Suprapubic skin (tissue), 4 donors: ENCODE data around the gene C17orf75. TPM values are rescaled to one million over a fixed set of nuclear protein-coding genes. Genes with fewer than 3 reads are reported as not detected.

ENCODE experiments used
- DNase-seq, 2 donors: peaks; one replicate each; pipeline ENCODE4 v3.0.0-alpha.2; 2019; ENCODE audit warnings: low spot score in 2 of 2
- H3K27ac ChIP-seq: fragments of 200-600 bp; sonication (generic); one replicate; pipeline ENCODE4 v1.5.1; 2019
- H3K27me3 ChIP-seq: fragments of 200-600 bp; sonication (generic); one replicate; pipeline ENCODE4 v1.5.1; 2019
- H3K36me3 ChIP-seq: fragments of 200-600 bp; sonication (generic); one replicate; pipeline ENCODE4 v1.5.1; 2019
- H3K4me1 ChIP-seq: fragments of 200-600 bp; sonication (generic); one replicate; pipeline ENCODE4 v1.5.1; 2019
- H3K4me3 ChIP-seq: fragments of 200-600 bp; sonication (generic); one replicate; pipeline ENCODE4 v1.5.1; 2019; ENCODE audit warnings: mild to moderate bottlenecking
- H3K9me3 ChIP-seq: fragments of 200-600 bp; sonication (generic); one replicate; pipeline ENCODE4 v1.5.1; 2019
- CTCF ChIP-seq, 2 donors: fragments of 200-600 bp in 1 of 2; fragments of 450-650 bp in 1 of 2; sonication (generic) in 1 of 2; IDR thresholded peaks; one replicate each; pipeline ENCODE4 v1.5.1; 2016 to 2019; ENCODE audit warnings: antibody characterized with exemption in 2 of 2, mild to moderate bottlenecking in 1 of 2, moderate library complexity in 1 of 2
- EP300 ChIP-seq: sonication (generic); formaldehyde crosslinking; IDR thresholded peaks from one replicate; pipeline ENCODE4 v1.6.1; 2017; ENCODE audit warnings: antibody characterized with exemption
- POLR2A ChIP-seq, 2 donors: fragments of 450-650 bp; IDR thresholded peaks; one replicate each; pipeline ENCODE4 v1.6.1; 2017; ENCODE audit warnings: antibody characterized with exemption in 2 of 2, mild to moderate bottlenecking in 2 of 2, moderate library complexity in 2 of 2
- POLR2AphosphoS5 ChIP-seq, 3 donors: sonication (generic); formaldehyde crosslinking; IDR thresholded peaks; one replicate each; pipeline ENCODE4 v1.6.1; 2017; ENCODE audit warnings: antibody characterized with exemption in 3 of 3
- WGBS: methylation state at CpG from one replicate; pipeline ENCODE4 v1.1.5; 2018; 5-methylcytosine and 5-hydroxymethylcytosine counted together
- total RNA-seq, 4 donors: library from RNA; depleted of rRNA; stranded (reverse); fragments of >200 nt; gene quantifications; one replicate each; pipeline ENCODE4 v1.1.0, GENCODE V29; 2016

Gene C17orf75
- total RNA-seq, 4 donors from 2014 or later: 4.1 to 12.4 (median 8.3) TPM

DNA sequence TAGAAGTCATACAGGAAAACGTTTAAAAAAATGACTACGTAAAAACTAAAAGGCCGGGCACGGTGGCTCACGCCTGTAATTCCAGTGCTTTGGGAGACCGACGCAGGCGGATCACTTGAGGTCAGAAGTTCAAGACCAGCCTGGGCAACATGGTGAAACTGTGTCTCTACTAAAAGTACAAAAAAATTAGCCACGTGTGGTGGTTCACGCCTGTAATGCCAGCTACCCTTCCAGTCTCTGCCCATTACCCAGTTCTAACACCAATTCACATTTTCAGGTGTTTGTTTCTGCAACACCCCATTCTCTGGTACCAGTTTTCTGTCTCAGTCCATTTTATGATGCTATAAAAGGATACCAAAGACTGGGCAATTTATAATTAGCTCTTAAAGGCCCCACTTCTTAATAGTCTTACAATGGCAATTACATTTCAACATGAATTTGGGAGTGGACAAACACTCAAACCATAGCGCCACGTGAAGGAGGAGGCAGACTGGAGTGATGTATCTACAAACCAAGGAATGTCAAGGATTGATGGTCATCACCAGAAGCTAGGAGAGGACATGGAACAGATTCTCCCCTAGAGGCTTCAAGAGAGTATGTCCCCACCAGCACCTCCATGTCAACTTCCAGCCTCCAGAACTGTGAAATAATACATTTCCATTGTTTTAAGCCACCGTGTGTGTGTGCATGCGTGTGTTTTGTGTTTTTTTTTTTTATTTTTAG is 791 bp upstream of the C17orf75 start:
- Histone ChIP-seq H3K4me1 (peaks cover 20% of the 10 kb centered on the region), H3K9me3 (no peaks in the 10 kb centered on the region), H3K36me3 (peaks cover 6% of the 10 kb centered on the region), H3K27ac (peak overlapping the region; percentile 79), H3K27me3 (no peaks in the 10 kb centered on the region), H3K4me3 (peak overlapping the region; percentile 65)
- WGBS: 48% methylated on average over 14 of the region's 14 CpGs
- no peak for DNase-seq
- TF ChIP-seq POLR2AphosphoS5 (IDR thresholded peaks at IDR 0.05) (no peak), EP300 (no peak), POLR2A (IDR thresholded peaks at IDR 0.05) (no peak), CTCF (IDR thresholded peaks at IDR 0.05) (no peak)

- Histone ChIP-seq H3K36me3 (peaks cover 20% of the 10 kb centered on the region), H3K27ac (peak overlapping the region; percentile 79), H3K9me3 (no peaks in the 10 kb centered on the region), H3K4me1 (peaks cover 20% of the 10 kb centered on the region), H3K27me3 (no peaks in the 10 kb centered on the region), H3K4me3 (peak overlapping the region; percentile 65)
- no peak for TF ChIP-seq POLR2AphosphoS5 (IDR thresholded peaks at IDR 0.05)
- TF ChIP-seq EP300: no peak
- no peak for TF ChIP-seq CTCF (IDR thresholded peaks at IDR 0.05)
- no peak for TF ChIP-seq POLR2A (IDR thresholded peaks at IDR 0.05)
- no peak for DNase-seq
- WGBS: 2% methylated on average over 13 of the region's 13 CpGs
Measured at GRCh38 chr17:32341141-32341856, 674 bp downstream of the C17orf75 start.

DNA sequence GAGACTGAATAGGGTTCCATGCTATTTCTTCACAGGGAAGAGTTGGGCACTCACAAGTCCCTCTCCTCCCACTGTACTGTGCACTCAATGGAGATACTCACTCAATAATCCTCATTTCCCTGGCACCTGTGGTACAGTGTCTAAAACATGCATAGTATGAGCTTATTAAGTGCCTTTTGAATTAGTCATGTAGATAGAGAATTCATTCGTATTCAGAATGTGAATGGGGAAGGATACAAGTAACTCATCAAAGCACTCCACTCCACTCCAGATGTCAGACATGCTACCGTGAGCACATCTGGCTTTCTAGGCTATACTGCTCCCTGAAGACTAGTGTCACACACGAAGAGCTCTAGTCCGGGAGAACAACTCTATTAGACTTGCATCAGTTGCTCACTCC is 6.3 kb downstream of the C17orf75 start:
- WGBS: 52% methylated on average over 4 of the region's 4 CpGs
- no peak for DNase-seq
- peaks cover 48% of the 10 kb centered on the region for H3K36me3 ChIP-seq

DNA sequence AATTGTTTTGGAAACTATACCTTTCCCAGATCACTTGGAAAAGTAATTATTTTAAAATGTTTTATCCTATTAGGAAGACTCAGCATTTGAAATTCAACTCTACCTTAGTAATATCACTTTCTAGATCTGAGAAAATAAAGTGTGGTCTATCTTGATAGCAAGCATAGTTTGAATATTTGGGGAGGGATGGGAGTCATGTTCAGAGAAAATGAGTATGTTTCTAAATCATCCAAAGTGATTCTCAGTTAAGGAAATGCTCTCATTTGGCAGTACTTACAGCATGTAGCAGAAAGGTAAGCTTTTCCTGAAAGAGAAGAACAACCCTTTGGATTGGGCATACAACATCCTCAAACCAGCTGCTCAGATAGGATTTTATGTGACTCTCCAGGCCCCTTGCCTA is 6.9 kb downstream of the C17orf75 start:
- H3K4me3 ChIP-seq: no peak overlapping the region
- no peak for TF ChIP-seq CTCF (IDR thresholded peaks at IDR 0.05)
- TF ChIP-seq EP300: no peak
- TF ChIP-seq POLR2AphosphoS5 (IDR thresholded peaks at IDR 0.05): no peak
- no peak for TF ChIP-seq POLR2A (IDR thresholded peaks at IDR 0.05)
- no peaks in the 10 kb centered on the region for H3K27me3 ChIP-seq
- H3K27ac ChIP-seq: no peak overlapping the region
- H3K36me3 ChIP-seq: peaks cover 48% of the 10 kb centered on the region
- no peak for DNase-seq
- H3K4me1 ChIP-seq: no peaks in the 10 kb centered on the region
- no peaks in the 10 kb centered on the region for H3K9me3 ChIP-seq

More for the DNA sequence above, 6.3 kb downstream of the C17orf75 start:
- Histone ChIP-seq H3K4me1 (no peaks in the 10 kb centered on the region), H3K9me3 (no peaks in the 10 kb centered on the region), H3K27me3 (no peaks in the 10 kb centered on the region), H3K4me3 (no peak overlapping the region), H3K27ac (no peak overlapping the region)
- TF ChIP-seq POLR2A (IDR thresholded peaks at IDR 0.05) (no peak), EP300 (no peak), CTCF (IDR thresholded peaks at IDR 0.05) (no peak), POLR2AphosphoS5 (IDR thresholded peaks at IDR 0.05) (no peak)

DNA sequence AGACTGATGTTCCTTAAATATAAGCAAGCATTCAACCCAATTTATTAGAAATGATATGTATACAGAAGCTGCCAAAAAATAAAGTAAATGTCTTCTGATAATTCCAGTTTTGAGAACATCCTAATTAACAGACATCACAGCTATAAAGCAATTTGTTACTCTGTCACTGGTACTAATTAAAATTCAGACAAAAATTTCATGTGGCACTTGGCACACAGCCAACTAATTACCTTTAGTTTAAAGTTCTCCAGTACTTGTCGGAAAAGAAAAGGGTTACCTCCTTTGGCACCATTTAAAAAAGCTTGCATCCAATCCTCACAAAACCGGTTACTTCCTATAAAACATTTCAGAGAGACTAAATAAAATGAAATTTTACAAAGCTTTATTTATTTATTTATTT is 8.8 kb downstream of the C17orf75 start:
- H3K9me3 ChIP-seq: no peaks in the 10 kb centered on the region
- H3K27me3 ChIP-seq: no peaks in the 10 kb centered on the region
- H3K27ac ChIP-seq: no peak overlapping the region
- TF ChIP-seq CTCF (IDR thresholded peaks at IDR 0.05): no peak
- TF ChIP-seq EP300: no peak
- no peak for TF ChIP-seq POLR2A (IDR thresholded peaks at IDR 0.05)
- no peak for TF ChIP-seq POLR2AphosphoS5 (IDR thresholded peaks at IDR 0.05)
- 87% methylated on average over 2 of the region's 2 CpGs for WGBS
- DNase-seq: no peak
- H3K36me3 ChIP-seq: peaks cover 42% of the 10 kb centered on the region
- H3K4me3 ChIP-seq: no peak overlapping the region
- no peaks in the 10 kb centered on the region for H3K4me1 ChIP-seq
